Ishikawa (cell line): ENCODE data around the gene RNF112.

Experiments
- CEBPB ChIP-seq: IDR thresholded peaks from 2 replicates; pipeline ENCODE4 v1.6.1; 2012
- CREB1 ChIP-seq: IDR thresholded peaks from 2 replicates; pipeline ENCODE4 v1.6.1; 2012; ENCODE audit warnings: low read depth
- EGR1 ChIP-seq: IDR thresholded peaks from 2 replicates; pipeline ENCODE4 v1.6.1; 2012
- EP300 ChIP-seq: IDR thresholded peaks from 2 replicates; pipeline ENCODE4 v1.6.1; 2012; ENCODE audit warnings: borderline replicate concordance
- FOXM1 ChIP-seq: IDR thresholded peaks from 2 replicates; pipeline ENCODE4 v1.6.1; 2012; ENCODE audit warnings: low read depth, borderline replicate concordance
- NFIC ChIP-seq: IDR thresholded peaks from 2 replicates; pipeline ENCODE4 v1.6.1; 2012
- RAD21 ChIP-seq: IDR thresholded peaks from 2 replicates; pipeline ENCODE4 v1.6.1; 2012; ENCODE audit warnings: low read depth
- TAF1 ChIP-seq: IDR thresholded peaks from 2 replicates; pipeline ENCODE4 v1.6.1; 2012; ENCODE audit warnings: low read depth, mild to moderate bottlenecking
- TCF12 ChIP-seq: IDR thresholded peaks from 2 replicates; pipeline ENCODE4 v1.6.1; 2012; ENCODE audit warnings: low read depth
- TEAD4 ChIP-seq: IDR thresholded peaks from 2 replicates; pipeline ENCODE4 v1.6.1; 2012
- YY1 ChIP-seq: IDR thresholded peaks from 2 replicates; pipeline ENCODE4 v1.6.1; 2012; ENCODE audit warnings: low read depth
- ZBTB7A ChIP-seq: IDR thresholded peaks from 2 replicates; pipeline ENCODE4 v1.6.1; 2012; ENCODE audit warnings: low read depth
- TF ChIP-seq, protein P1 (sequence below): IDR thresholded peaks from 2 replicates; pipeline ENCODE4 v1.6.1; 2012; ENCODE audit warnings: low read depth, mild to moderate bottlenecking
- TF ChIP-seq, protein P2 (sequence below): IDR thresholded peaks from 2 replicates; pipeline ENCODE4 v1.6.1; 2012
- TF ChIP-seq, protein P3 (sequence below): IDR thresholded peaks from 2 replicates; pipeline ENCODE4 v1.6.1; 2012

RNF112 gene

DNA sequence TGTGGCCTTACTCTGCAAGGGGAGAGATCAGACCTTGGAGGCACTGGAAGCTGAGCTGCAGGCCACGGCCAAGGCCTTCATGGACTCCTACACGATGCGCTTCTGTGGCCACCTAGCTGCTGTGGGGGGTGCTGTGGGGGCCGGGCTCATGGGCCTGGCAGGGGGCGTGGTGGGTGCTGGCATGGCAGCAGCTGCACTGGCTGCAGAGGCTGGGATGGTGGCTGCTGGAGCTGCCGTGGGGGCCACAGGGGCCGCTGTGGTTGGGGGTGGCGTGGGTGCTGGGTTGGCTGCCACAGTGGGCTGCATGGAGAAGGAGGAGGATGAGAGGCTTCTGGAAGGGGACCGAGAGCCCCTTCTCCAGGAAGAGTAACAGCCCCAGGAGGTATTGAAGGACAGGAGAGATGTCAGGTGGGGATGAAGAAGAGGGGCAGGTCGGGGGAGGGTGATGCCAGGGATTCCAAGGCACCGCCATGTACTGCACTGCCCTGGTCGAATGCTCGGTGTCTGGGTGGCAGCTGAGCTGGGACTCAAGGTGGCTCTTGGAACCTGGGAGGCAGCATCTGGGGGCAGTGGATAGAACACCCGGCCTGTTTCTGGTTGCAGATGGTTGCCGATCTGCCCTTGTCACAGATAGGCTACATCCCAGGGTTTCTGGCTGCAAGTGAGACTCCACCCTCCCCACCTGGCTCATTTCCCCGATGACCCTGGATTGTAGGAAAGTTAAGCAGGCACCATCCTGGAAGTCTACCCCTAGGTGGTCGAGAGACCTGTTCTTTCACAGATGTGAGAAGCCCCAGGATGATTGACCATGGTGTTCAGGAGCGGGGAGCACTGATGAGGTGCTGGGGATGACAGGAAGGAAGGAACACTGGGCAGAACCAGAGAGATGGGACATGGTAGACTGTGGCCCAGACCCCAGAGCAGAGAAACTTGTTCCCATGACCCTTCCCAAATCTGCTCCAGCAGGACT lies 5.1 kb downstream of the RNF112 start:
- TF ChIP-seq, protein P1, sequence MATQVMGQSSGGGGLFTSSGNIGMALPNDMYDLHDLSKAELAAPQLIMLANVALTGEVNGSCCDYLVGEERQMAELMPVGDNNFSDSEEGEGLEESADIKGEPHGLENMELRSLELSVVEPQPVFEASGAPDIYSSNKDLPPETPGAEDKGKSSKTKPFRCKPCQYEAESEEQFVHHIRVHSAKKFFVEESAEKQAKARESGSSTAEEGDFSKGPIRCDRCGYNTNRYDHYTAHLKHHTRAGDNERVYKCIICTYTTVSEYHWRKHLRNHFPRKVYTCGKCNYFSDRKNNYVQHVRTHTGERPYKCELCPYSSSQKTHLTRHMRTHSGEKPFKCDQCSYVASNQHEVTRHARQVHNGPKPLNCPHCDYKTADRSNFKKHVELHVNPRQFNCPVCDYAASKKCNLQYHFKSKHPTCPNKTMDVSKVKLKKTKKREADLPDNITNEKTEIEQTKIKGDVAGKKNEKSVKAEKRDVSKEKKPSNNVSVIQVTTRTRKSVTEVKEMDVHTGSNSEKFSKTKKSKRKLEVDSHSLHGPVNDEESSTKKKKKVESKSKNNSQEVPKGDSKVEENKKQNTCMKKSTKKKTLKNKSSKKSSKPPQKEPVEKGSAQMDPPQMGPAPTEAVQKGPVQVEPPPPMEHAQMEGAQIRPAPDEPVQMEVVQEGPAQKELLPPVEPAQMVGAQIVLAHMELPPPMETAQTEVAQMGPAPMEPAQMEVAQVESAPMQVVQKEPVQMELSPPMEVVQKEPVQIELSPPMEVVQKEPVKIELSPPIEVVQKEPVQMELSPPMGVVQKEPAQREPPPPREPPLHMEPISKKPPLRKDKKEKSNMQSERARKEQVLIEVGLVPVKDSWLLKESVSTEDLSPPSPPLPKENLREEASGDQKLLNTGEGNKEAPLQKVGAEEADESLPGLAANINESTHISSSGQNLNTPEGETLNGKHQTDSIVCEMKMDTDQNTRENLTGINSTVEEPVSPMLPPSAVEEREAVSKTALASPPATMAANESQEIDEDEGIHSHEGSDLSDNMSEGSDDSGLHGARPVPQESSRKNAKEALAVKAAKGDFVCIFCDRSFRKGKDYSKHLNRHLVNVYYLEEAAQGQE: no peak
- TF ChIP-seq TEAD4 (no peak), CREB1 (no peak), FOXM1 (no peak), NFIC (no peak), TCF12 (no peak), TAF1 (no peak), YY1 (no peak), EGR1 (no peak), RAD21 (no peak)
- TF ChIP-seq, protein P2, sequence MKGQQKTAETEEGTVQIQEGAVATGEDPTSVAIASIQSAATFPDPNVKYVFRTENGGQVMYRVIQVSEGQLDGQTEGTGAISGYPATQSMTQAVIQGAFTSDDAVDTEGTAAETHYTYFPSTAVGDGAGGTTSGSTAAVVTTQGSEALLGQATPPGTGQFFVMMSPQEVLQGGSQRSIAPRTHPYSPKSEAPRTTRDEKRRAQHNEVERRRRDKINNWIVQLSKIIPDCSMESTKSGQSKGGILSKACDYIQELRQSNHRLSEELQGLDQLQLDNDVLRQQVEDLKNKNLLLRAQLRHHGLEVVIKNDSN: no peak
- TF ChIP-seq, protein P3, sequence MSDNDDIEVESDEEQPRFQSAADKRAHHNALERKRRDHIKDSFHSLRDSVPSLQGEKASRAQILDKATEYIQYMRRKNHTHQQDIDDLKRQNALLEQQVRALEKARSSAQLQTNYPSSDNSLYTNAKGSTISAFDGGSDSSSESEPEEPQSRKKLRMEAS: no peak

DNA sequence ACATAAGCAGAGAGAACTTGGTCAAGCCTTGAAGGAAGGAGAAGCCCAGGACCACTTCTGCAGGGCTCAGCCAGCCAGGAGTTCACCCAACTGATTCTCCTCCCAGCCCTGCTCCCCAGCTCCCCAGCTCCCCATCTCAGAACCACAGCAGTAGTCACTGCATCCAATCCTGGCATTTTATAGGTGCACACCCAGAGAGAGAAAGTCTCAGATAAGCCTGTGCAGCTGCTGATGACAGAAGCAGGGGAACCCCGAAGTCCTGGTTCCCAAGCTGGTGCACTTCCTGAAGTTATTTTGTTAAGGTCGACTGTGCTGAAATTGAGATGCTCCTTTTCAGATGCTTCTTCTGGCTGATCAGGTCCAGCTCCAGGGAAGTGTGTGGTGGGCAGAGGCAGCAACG lies 6.6 kb downstream of the RNF112 start:
- TF ChIP-seq EP300 (no peak), RAD21 (no peak), TAF1 (no peak), YY1 (no peak), NFIC (no peak), TEAD4 (no peak), ZBTB7A (no peak), CREB1 (no peak), FOXM1 (no peak)
- TF ChIP-seq, protein P2: no peak
- TF ChIP-seq, protein P1: no peak
- TF ChIP-seq, protein P3: no peak

DNA sequence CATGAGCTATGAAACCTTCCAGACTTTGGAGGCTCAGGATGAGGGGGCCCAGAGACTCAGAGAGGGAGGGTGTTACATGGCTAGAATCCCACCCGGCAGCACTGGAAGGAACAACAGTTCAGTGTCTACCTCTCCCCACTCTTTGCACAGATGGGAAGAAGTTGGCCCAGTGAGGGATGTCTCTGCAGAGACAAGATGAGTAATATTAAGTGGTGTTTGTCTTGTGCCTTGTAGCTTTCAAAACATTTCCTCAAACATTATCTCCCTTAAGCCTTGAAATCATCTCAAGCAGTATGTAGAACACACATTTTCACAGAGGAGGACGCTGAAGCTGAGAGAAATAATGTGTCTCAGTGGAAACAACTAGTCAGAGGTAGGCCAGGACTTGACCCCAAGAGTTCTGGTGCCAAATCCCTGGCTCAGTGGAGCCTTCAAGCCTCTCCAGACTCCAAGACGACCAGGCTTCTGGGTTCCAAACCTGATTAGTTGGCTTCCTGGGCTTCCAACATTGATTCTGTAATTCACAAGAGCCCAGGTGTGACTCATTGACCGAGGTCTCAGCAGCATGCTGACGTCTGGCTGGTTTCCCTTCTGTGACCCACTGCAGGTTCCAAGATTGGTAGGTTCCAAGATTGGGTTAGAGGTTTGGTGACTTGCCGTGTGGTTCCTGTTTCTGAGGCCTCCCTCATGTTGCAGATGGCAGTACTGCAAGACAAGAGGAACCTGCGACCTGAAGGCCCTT lies 7.4 kb downstream of the RNF112 start:
- TF ChIP-seq FOXM1 (no peak), CREB1 (no peak), EGR1 (no peak), EP300 (no peak)

DNA sequence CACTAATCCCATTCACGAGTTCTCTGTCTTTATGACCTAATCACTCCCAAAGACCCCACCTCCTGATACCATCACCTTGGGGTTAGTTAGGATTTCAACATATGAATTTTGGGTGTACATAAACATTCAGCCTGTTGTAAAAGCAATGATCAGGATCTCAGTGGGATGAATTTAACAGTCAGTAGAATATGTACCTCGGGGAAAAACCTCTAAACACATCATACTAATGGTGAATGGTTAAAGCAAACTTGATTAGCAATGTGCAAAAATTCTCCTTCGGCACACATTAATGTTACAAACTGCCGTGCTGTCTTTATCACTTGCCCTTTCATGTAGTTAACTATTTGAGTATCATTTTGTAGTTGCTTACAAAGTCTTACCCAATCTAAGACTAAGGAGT lies 10.2 kb downstream of the RNF112 start:
- TF ChIP-seq TAF1 (no peak), ZBTB7A (no peak), EGR1 (no peak), TEAD4 (no peak), NFIC (no peak), CEBPB (no peak), FOXM1 (no peak), TCF12 (no peak), CREB1 (no peak), EP300 (no peak), RAD21 (no peak), YY1 (no peak)
- TF ChIP-seq, protein P2: no peak
- TF ChIP-seq, protein P3: no peak
- TF ChIP-seq, protein P1: no peak
